Measurements from ENCODE around the gene PTGER4.

DNA sequence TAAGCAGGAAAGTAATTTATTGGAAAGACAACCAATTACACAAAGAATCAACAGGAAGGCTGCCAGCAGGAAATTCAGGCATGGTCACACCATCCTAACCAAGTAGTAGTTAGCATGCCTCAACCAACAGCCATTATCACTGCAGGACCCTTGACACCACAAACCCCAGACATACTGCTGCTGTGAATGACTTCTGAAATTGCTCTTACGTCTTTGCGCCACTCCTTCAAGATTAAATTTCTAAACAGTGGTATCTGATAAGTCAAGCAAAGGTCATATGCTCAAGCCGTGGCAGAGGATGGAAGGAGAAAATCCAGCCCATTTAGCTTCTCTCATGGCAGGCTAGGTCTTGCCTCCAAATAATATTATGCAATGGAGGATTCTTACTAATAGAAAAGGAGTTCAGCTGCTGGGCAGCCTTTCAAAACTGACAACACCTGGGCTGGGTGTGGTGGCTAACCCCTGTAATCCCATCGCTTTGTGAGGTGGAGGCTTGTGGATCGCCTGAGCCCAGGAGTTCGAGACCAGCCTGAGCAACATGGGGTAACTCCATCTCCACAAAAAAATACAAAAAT is 5.0 kb upstream of the PTGER4 start:
- TF ChIP-seq, protein P1, sequence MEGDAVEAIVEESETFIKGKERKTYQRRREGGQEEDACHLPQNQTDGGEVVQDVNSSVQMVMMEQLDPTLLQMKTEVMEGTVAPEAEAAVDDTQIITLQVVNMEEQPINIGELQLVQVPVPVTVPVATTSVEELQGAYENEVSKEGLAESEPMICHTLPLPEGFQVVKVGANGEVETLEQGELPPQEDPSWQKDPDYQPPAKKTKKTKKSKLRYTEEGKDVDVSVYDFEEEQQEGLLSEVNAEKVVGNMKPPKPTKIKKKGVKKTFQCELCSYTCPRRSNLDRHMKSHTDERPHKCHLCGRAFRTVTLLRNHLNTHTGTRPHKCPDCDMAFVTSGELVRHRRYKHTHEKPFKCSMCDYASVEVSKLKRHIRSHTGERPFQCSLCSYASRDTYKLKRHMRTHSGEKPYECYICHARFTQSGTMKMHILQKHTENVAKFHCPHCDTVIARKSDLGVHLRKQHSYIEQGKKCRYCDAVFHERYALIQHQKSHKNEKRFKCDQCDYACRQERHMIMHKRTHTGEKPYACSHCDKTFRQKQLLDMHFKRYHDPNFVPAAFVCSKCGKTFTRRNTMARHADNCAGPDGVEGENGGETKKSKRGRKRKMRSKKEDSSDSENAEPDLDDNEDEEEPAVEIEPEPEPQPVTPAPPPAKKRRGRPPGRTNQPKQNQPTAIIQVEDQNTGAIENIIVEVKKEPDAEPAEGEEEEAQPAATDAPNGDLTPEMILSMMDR (IDR thresholded peaks at IDR 0.05; ENCODE audit: borderline replicate concordance, extremely low read depth, low read length, poor library complexity, severe bottlenecking), result no peak
- TF ChIP-seq EZH2 (IDR thresholded peaks at IDR 0.05; ENCODE audit: borderline replicate concordance, low read depth, low read length, severe bottlenecking), result no peak
